Measurements from ENCODE around the gene ATP10B. TPM values are rescaled to one million over a fixed set of nuclear protein-coding genes. Genes with fewer than 3 reads are reported as not detected.

Gene ATP10B
- polyA plus RNA-seq, 1 donor (not counting 4 experiments of a cell fraction or from before 2014, with no cell fraction given): 0.25 TPM

DNA sequence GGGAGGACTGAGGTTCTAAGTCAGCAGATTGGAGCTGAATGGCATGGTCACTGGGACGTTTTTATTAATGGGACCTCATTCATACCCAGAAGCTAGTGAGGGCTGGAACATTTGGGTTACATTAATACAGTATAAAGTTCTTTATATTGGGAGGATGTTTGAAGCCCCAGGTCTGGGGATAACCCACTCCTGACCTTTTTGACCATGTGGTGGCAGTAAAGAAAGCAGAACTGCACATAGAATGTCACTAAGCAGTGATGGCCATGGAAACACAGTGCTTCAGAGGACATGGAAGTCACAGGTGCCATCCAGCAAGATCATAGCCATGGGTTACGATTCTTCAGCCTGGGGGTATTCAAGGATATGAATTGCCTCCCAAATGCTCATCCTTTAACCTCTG lies 176.0 kb downstream of the ATP10B start:
- H3K27me3 ChIP-seq (ENCODE audit: control insufficient read depth, extremely low read depth, insufficient read depth, low read length): no peaks in the 10 kb centered on the region
- H3K36me3 ChIP-seq (ENCODE audit: control insufficient read depth in 2 of 2, extremely low read depth in 1 of 2, insufficient read depth in 2 of 2, low read length in 2 of 2): no peaks in the 10 kb centered on the region
- no peak overlapping the region for H3K4me3 ChIP-seq (ENCODE audit: control insufficient read depth in 2 of 3, extremely low read depth in 1 of 3, insufficient read depth in 2 of 3, low read depth in 1 of 3, low read length in 3 of 3)
- TF ChIP-seq, protein P1, sequence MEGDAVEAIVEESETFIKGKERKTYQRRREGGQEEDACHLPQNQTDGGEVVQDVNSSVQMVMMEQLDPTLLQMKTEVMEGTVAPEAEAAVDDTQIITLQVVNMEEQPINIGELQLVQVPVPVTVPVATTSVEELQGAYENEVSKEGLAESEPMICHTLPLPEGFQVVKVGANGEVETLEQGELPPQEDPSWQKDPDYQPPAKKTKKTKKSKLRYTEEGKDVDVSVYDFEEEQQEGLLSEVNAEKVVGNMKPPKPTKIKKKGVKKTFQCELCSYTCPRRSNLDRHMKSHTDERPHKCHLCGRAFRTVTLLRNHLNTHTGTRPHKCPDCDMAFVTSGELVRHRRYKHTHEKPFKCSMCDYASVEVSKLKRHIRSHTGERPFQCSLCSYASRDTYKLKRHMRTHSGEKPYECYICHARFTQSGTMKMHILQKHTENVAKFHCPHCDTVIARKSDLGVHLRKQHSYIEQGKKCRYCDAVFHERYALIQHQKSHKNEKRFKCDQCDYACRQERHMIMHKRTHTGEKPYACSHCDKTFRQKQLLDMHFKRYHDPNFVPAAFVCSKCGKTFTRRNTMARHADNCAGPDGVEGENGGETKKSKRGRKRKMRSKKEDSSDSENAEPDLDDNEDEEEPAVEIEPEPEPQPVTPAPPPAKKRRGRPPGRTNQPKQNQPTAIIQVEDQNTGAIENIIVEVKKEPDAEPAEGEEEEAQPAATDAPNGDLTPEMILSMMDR (optimal IDR thresholded peaks at IDR 0.05 in 1 of 3, IDR thresholded peaks at IDR 0.05 in 1 of 3, conservative IDR thresholded peaks at IDR 0.05 in 1 of 3; ENCODE audit: extremely low read depth in 1 of 3, insufficient read depth in 2 of 3, low read length in 3 of 3): no peak
- no peaks in the 10 kb centered on the region for H3K9me1 ChIP-seq (ENCODE audit: control insufficient read depth, extremely low read depth, insufficient read depth, low read length)
- no peak overlapping the region for H2AFZ ChIP-seq (ENCODE audit: control insufficient read depth, low read length)
- no peak overlapping the region for H3K9ac ChIP-seq (ENCODE audit: control insufficient read depth, extremely low read depth, insufficient read depth, low read length)
- dilution Hi-C loops (cut with MboI; ENCODE audit: extremely low pct_ligation_motif_present, low sequenced_read_pairs): no loop called here
- no peak overlapping the region for H3K4me2 ChIP-seq (ENCODE audit: control insufficient read depth, extremely low read depth, insufficient read depth, low read depth, low read length)
- FAIRE-seq (no peak), DNase-seq (ENCODE audit: low read depth, low spot score) (no peak)
- H3K9me3 ChIP-seq (ENCODE audit: control insufficient read depth, low read depth, low read length): no peaks in the 10 kb centered on the region
- no peaks in the 10 kb centered on the region for H3K79me2 ChIP-seq (ENCODE audit: control insufficient read depth, insufficient read depth, low read length)
- no peaks in the 10 kb centered on the region for H3K4me1 ChIP-seq (ENCODE audit: control insufficient read depth, extremely low read depth, insufficient read depth, low read length)
- no peak overlapping the region for H3K27ac ChIP-seq (ENCODE audit: control insufficient read depth, insufficient read depth, low read length)
- H4K20me1 ChIP-seq (ENCODE audit: control insufficient read depth, extremely low read depth, insufficient read depth, low read length): no peaks in the 10 kb centered on the region

GRCh38 chr5:160674901-160675300 lies 177.1 kb downstream of the ATP10B start:
- dilution Hi-C loops (cut with MboI; ENCODE audit: extremely low pct_ligation_motif_present, low sequenced_read_pairs): no loop called here
- FAIRE-seq (no peak), DNase-seq (ENCODE audit: low read depth, low spot score) (no peak)

More at GRCh38 chr5:160674901-160675300, 177.1 kb downstream of the ATP10B start:
- Histone ChIP-seq H3K27me3 (ENCODE audit: control insufficient read depth, extremely low read depth, insufficient read depth, low read length) (no peaks in the 10 kb centered on the region), H3K27ac (ENCODE audit: control insufficient read depth, insufficient read depth, low read length) (no peak overlapping the region), H3K79me2 (ENCODE audit: control insufficient read depth, insufficient read depth, low read length) (no peaks in the 10 kb centered on the region), H3K9me1 (ENCODE audit: control insufficient read depth, extremely low read depth, insufficient read depth, low read length) (no peaks in the 10 kb centered on the region), H3K4me2 (ENCODE audit: control insufficient read depth, extremely low read depth, insufficient read depth, low read depth, low read length) (no peak overlapping the region), H3K9ac (ENCODE audit: control insufficient read depth, extremely low read depth, insufficient read depth, low read length) (no peak overlapping the region), H3K4me1 (ENCODE audit: control insufficient read depth, extremely low read depth, insufficient read depth, low read length) (no peaks in the 10 kb centered on the region), H3K4me3 (ENCODE audit: control insufficient read depth in 2 of 3, extremely low read depth in 1 of 3, insufficient read depth in 2 of 3, low read depth in 1 of 3, low read length in 3 of 3) (no peak overlapping the region), H2AFZ (ENCODE audit: control insufficient read depth, low read length) (no peak overlapping the region), H3K9me3 (ENCODE audit: control insufficient read depth, low read depth, low read length) (no peaks in the 10 kb centered on the region), H3K36me3 (ENCODE audit: control insufficient read depth in 2 of 2, extremely low read depth in 1 of 2, insufficient read depth in 2 of 2, low read length in 2 of 2) (no peaks in the 10 kb centered on the region), H4K20me1 (ENCODE audit: control insufficient read depth, extremely low read depth, insufficient read depth, low read length) (no peaks in the 10 kb centered on the region)
- TF ChIP-seq, protein P1 (optimal IDR thresholded peaks at IDR 0.05 in 1 of 3, IDR thresholded peaks at IDR 0.05 in 1 of 3, conservative IDR thresholded peaks at IDR 0.05 in 1 of 3; ENCODE audit: extremely low read depth in 1 of 3, insufficient read depth in 2 of 3, low read length in 3 of 3): no peak
- TF ChIP-seq EZH2 (IDR thresholded peaks at IDR 0.05; ENCODE audit: low read length): no peak

Data from keratinocyte (primary cell).